GM23338 (cell line): Measurements from ENCODE around the gene MMP1. TPM values are rescaled to one million over a fixed set of nuclear protein-coding genes. Genes with fewer than 3 reads are reported as not detected.

Experiments
- ATAC-seq: fragments of 200-7000 bp; cut with Tn5 transposase; 3 replicates; pipeline ENCODE4 v1.9.1; 2020
- DNase-seq: peaks from one replicate; pipeline ENCODE4 v3.0.0-alpha.2; 2015; ENCODE audit warnings: low spot score
- H2AFZ ChIP-seq: fragments of 200-600 bp; sonication (generic); 2 replicates; pipeline ENCODE4 v1.8.0; 2016; ENCODE audit warnings: antibody characterized with exemption, mild to moderate bottlenecking, moderate library complexity
- H3F3A ChIP-seq: fragments of 200-600 bp; sonication (generic); replicated peaks from 2 replicates; pipeline ENCODE4 v1.8.0; 2017; ENCODE audit warnings: antibody characterized with exemption, mixed run types, low read depth
- H3K27ac ChIP-seq: fragments of 200-600 bp; sonication (generic); 2 replicates; pipeline ENCODE4 v1.6.1; 2016; ENCODE audit warnings: low read depth
- H3K27me3 ChIP-seq: fragments of 200-600 bp; sonication (generic); 2 replicates; pipeline ENCODE4 v1.8.0; 2016; ENCODE audit warnings: mild to moderate bottlenecking, mixed run types, moderate library complexity; ENCODE audit not compliant: insufficient read depth
- H3K36me3 ChIP-seq: fragments of 200-600 bp; sonication (generic); 2 replicates; pipeline ENCODE4 v1.8.0; 2016; ENCODE audit warnings: mild to moderate bottlenecking; ENCODE audit not compliant: insufficient read depth
- H3K4me1 ChIP-seq: fragments of 200-600 bp; sonication (generic); 2 replicates; pipeline ENCODE4 v1.8.0; 2016; ENCODE audit warnings: mild to moderate bottlenecking, moderate library complexity; ENCODE audit not compliant: insufficient read depth
- H3K4me2 ChIP-seq: fragments of 200-600 bp; sonication (generic); 2 replicates; pipeline ENCODE4 v1.7.1; 2017; ENCODE audit warnings: mixed run types
- H3K4me3 ChIP-seq: fragments of 200-600 bp; sonication (generic); 2 replicates; pipeline ENCODE4 v1.6.1; 2016; ENCODE audit warnings: mixed run types
- H3K79me2 ChIP-seq: fragments of 200-600 bp; sonication (generic); replicated peaks from 2 replicates; pipeline ENCODE4 v1.8.0; 2017; ENCODE audit warnings: mild to moderate bottlenecking; ENCODE audit not compliant: insufficient read depth
- H3K9me2 ChIP-seq: fragments of 200-600 bp; sonication (generic); 2 replicates; pipeline ENCODE4 v1.8.0; 2017; ENCODE audit not compliant: insufficient read depth
- H4K20me1 ChIP-seq: fragments of 200-600 bp; sonication (generic); replicated peaks from 2 replicates; pipeline ENCODE4 v1.8.0; 2017; ENCODE audit warnings: mild to moderate bottlenecking; ENCODE audit not compliant: insufficient read depth
- H3K27ac Mint-ChIP-seq: 2 replicates; pipeline ENCODE4 v1.8.0; 2020; ENCODE audit warnings: inconsistent platforms, mild to moderate bottlenecking, moderate library complexity, mixed read lengths
- H3K27me3 Mint-ChIP-seq: 3 replicates; pipeline ENCODE4 v1.8.0; 2022; ENCODE audit warnings: low read depth, mild to moderate bottlenecking, moderate library complexity, mixed read lengths, inconsistent platforms; ENCODE audit not compliant: insufficient read depth, poor library complexity
- H3K36me3 Mint-ChIP-seq: 3 replicates; pipeline ENCODE4 v1.8.0; 2021; ENCODE audit warnings: low read depth, mild to moderate bottlenecking, inconsistent platforms, moderate library complexity, mixed read lengths
- H3K4me1 Mint-ChIP-seq: 3 replicates; pipeline ENCODE4 v1.8.0; 2020; ENCODE audit warnings: mild to moderate bottlenecking, inconsistent platforms, mixed read lengths
- H3K4me3 Mint-ChIP-seq: 3 replicates; pipeline ENCODE4 v1.8.0; 2021; ENCODE audit warnings: moderate library complexity, mild to moderate bottlenecking, inconsistent platforms, mixed read lengths
- H3K9me3 Mint-ChIP-seq: 3 replicates; pipeline ENCODE4 v1.8.0; 2020; ENCODE audit warnings: moderate library complexity, mild to moderate bottlenecking, inconsistent platforms, mixed read lengths
- CREB1 ChIP-seq: fragments of 250-450 bp; sonication (Bioruptor Pico); IDR thresholded peaks from 2 replicates; pipeline ENCODE4 v1.5.0; 2020; ENCODE audit warnings: low read depth, mild to moderate bottlenecking, moderate library complexity
- EZH2 ChIP-seq: fragments of 200-600 bp; sonication (generic); IDR thresholded peaks from one replicate; pipeline ENCODE4 v1.8.0; 2017; ENCODE audit warnings: antibody characterized with exemption, mild to moderate bottlenecking, low read depth; ENCODE audit not compliant: unreplicated experiment
- ZNF114 ChIP-seq: fragments of 250-450 bp; sonication (Bioruptor Pico); IDR thresholded peaks from 2 replicates; pipeline ENCODE4 v1.5.0; 2020; ENCODE audit warnings: mild to moderate bottlenecking, moderate library complexity
- polyA plus RNA-seq: library from polyadenylated mRNA; unstranded; fragments of >200 nt; fragmentation: Nextera tagmentation; extraction: Ambion mirVana; gene quantifications from 2 replicates; pipeline ENCODE4 v1.2.1, GENCODE V29; 2016
- total RNA-seq: library from RNA; depleted of rRNA; stranded (reverse); fragments of >200 nt; shearing (Covaris generic); gene quantifications from 2 replicates; pipeline ENCODE4 v1.2.3, GENCODE V29; 2014
- TF ChIP-seq, protein P1 (sequence below): fragments of 250-450 bp; sonication (Bioruptor Pico); IDR thresholded peaks from 2 replicates; pipeline ENCODE4 v1.5.0; 2020; ENCODE audit warnings: mild to moderate bottlenecking, moderate library complexity
- TF ChIP-seq, protein P2 (sequence below): IDR thresholded peaks from 2 replicates; pipeline ENCODE4 v1.6.1; 2016; ENCODE audit warnings: antibody characterized with exemption
- TF ChIP-seq, protein P3 (sequence below), 2 experiments: fragments of 200-600 bp in 1 of 2; sonication (generic) in 1 of 2; conservative IDR thresholded peaks; 2 replicates each; pipeline versions ENCODE4 v1.5.1 to v1.6.1; 2016 to 2017; ENCODE audit warnings: antibody characterized with exemption in 2 of 2, low read depth in 2 of 2, mild to moderate bottlenecking in 2 of 2, moderate library complexity in 1 of 2

Gene MMP1
- total and polyA plus RNA-seq, 2 experiments from 2014 or later, result not detected

- TF ChIP-seq, protein P1, sequence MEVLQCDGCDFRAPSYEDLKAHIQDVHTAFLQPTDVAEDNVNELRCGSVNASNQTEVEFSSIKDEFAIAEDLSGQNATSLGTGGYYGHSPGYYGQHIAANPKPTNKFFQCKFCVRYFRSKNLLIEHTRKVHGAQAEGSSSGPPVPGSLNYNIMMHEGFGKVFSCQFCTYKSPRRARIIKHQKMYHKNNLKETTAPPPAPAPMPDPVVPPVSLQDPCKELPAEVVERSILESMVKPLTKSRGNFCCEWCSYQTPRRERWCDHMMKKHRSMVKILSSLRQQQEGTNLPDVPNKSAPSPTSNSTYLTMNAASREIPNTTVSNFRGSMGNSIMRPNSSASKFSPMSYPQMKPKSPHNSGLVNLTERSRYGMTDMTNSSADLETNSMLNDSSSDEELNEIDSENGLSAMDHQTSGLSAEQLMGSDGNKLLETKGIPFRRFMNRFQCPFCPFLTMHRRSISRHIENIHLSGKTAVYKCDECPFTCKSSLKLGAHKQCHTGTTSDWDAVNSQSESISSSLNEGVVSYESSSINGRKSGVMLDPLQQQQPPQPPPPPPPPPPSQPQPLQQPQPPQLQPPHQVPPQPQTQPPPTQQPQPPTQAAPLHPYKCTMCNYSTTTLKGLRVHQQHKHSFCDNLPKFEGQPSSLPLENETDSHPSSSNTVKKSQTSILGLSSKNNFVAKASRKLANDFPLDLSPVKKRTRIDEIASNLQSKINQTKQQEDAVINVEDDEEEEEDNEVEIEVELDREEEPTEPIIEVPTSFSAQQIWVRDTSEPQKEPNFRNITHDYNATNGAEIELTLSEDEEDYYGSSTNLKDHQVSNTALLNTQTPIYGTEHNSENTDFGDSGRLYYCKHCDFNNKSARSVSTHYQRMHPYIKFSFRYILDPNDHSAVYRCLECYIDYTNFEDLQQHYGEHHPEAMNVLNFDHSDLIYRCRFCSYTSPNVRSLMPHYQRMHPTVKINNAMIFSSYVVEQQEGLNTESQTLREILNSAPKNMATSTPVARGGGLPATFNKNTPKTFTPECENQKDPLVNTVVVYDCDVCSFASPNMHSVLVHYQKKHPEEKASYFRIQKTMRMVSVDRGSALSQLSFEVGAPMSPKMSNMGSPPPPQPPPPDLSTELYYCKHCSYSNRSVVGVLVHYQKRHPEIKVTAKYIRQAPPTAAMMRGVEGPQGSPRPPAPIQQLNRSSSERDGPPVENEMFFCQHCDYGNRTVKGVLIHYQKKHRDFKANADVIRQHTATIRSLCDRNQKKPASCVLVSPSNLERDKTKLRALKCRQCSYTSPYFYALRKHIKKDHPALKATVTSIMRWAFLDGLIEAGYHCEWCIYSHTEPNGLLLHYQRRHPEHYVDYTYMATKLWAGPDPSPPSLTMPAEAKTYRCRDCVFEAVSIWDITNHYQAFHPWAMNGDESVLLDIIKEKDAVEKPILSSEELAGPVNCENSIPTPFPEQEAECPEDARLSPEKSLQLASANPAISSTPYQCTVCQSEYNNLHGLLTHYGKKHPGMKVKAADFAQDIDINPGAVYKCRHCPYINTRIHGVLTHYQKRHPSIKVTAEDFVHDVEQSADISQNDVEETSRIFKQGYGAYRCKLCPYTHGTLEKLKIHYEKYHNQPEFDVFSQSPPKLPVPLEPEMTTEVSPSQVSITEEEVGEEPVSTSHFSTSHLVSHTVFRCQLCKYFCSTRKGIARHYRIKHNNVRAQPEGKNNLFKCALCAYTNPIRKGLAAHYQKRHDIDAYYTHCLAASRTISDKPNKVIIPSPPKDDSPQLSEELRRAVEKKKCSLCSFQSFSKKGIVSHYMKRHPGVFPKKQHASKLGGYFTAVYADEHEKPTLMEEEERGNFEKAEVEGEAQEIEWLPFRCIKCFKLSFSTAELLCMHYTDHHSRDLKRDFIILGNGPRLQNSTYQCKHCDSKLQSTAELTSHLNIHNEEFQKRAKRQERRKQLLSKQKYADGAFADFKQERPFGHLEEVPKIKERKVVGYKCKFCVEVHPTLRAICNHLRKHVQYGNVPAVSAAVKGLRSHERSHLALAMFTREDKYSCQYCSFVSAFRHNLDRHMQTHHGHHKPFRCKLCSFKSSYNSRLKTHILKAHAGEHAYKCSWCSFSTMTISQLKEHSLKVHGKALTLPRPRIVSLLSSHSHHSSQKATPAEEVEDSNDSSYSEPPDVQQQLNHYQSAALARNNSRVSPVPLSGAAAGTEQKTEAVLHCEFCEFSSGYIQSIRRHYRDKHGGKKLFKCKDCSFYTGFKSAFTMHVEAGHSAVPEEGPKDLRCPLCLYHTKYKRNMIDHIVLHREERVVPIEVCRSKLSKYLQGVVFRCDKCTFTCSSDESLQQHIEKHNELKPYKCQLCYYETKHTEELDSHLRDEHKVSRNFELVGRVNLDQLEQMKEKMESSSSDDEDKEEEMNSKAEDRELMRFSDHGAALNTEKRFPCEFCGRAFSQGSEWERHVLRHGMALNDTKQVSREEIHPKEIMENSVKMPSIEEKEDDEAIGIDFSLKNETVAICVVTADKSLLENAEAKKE (CRISPR knock-in tag), result no peak
- TF ChIP-seq, protein P2, sequence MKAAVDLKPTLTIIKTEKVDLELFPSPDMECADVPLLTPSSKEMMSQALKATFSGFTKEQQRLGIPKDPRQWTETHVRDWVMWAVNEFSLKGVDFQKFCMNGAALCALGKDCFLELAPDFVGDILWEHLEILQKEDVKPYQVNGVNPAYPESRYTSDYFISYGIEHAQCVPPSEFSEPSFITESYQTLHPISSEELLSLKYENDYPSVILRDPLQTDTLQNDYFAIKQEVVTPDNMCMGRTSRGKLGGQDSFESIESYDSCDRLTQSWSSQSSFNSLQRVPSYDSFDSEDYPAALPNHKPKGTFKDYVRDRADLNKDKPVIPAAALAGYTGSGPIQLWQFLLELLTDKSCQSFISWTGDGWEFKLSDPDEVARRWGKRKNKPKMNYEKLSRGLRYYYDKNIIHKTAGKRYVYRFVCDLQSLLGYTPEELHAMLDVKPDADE, result no peak
- TF ChIP-seq ZNF114 (CRISPR knock-in tag), result no peak
- TF ChIP-seq, protein P3, sequence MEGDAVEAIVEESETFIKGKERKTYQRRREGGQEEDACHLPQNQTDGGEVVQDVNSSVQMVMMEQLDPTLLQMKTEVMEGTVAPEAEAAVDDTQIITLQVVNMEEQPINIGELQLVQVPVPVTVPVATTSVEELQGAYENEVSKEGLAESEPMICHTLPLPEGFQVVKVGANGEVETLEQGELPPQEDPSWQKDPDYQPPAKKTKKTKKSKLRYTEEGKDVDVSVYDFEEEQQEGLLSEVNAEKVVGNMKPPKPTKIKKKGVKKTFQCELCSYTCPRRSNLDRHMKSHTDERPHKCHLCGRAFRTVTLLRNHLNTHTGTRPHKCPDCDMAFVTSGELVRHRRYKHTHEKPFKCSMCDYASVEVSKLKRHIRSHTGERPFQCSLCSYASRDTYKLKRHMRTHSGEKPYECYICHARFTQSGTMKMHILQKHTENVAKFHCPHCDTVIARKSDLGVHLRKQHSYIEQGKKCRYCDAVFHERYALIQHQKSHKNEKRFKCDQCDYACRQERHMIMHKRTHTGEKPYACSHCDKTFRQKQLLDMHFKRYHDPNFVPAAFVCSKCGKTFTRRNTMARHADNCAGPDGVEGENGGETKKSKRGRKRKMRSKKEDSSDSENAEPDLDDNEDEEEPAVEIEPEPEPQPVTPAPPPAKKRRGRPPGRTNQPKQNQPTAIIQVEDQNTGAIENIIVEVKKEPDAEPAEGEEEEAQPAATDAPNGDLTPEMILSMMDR (conservative IDR thresholded peaks at IDR 0.05; ENCODE audit: low read depth in 2 of 2), result no peak
- no peak for TF ChIP-seq EZH2
Measured at GRCh38 chr11:102837156-102837555, 39.2 kb upstream of the MMP1 start (continued).

DNA sequence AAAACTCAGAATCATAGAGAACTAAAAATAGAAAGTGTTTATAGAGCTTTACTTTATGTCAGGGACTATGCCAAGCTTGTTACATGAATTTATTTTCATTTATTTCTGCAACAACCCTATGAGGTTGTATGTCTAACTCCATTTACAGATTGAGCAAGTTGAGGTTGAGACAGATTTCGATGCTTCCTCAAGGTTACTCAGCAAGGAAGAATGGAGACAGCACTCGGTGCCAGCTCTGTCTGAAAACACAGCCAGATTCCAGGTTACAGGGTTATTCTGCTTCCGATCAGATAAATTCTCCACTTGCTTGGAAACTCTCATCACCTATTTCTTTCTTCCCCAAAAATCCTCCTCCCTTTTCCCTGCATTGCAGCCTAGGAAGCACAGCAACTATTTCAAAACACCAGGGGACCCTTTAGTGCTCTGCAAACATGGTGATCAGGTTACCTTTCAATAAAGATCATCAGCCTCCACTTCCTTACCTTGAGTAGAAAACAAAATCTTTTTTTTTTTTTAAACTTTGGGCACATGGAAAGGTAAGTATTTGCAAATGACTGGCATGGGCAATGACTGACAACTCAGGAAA lies 38.4 kb upstream of the MMP1 start:
- H2AFZ ChIP-seq, result peak overlapping the region; percentile 11; the same call in 1 of the 2 replicates
- TF ChIP-seq CREB1 (CRISPR knock-in tag), result no peak
- TF ChIP-seq, protein P1 (CRISPR knock-in tag), result no peak

More for the DNA sequence above, 38.4 kb upstream of the MMP1 start:
- H3K27me3 Mint-ChIP-seq, result no peaks in the 10 kb centered on the region
- DNase-seq, result peak; percentile 51
- no peak overlapping the region for H3K4me3 Mint-ChIP-seq
- H3K4me1 Mint-ChIP-seq, result peaks cover 25% of the 10 kb centered on the region
- Histone ChIP-seq H3K4me3 (no peak overlapping the region), H3K36me3 (no peaks in the 10 kb centered on the region), H3K79me2 (no peaks in the 10 kb centered on the region), H3K27me3 (no peaks in the 10 kb centered on the region), H3K4me1 (peaks cover 18% of the 10 kb centered on the region), H3K9me2 (no peaks in the 10 kb centered on the region), H3K4me2 (peak overlapping the region; percentile 18), H3F3A (no peaks in the 10 kb centered on the region), H3K27ac (no peak overlapping the region), H4K20me1 (no peaks in the 10 kb centered on the region)
- peak; percentile 87 for ATAC-seq
- H3K27ac Mint-ChIP-seq, result peak overlapping the region; percentile 61
- no peaks in the 10 kb centered on the region for H3K36me3 Mint-ChIP-seq
- H3K9me3 Mint-ChIP-seq, result no peaks in the 10 kb centered on the region
